PC-9 (cell line): ENCODE data around the gene CELA1.

Experiments
- EZH2 ChIP-seq: fragments of 200-600 bp; sonication (generic); IDR thresholded peaks from 2 replicates; pipeline ENCODE4 v1.8.0; 2017; ENCODE audit warnings: antibody characterized with exemption, low read depth
- TF ChIP-seq, protein P1 (sequence below): fragments of 200-600 bp; sonication (generic); conservative IDR thresholded peaks from 2 replicates; pipeline ENCODE4 v1.6.1; 2017; ENCODE audit warnings: mixed run types, antibody characterized with exemption, mild to moderate bottlenecking, moderate library complexity

DNA sequence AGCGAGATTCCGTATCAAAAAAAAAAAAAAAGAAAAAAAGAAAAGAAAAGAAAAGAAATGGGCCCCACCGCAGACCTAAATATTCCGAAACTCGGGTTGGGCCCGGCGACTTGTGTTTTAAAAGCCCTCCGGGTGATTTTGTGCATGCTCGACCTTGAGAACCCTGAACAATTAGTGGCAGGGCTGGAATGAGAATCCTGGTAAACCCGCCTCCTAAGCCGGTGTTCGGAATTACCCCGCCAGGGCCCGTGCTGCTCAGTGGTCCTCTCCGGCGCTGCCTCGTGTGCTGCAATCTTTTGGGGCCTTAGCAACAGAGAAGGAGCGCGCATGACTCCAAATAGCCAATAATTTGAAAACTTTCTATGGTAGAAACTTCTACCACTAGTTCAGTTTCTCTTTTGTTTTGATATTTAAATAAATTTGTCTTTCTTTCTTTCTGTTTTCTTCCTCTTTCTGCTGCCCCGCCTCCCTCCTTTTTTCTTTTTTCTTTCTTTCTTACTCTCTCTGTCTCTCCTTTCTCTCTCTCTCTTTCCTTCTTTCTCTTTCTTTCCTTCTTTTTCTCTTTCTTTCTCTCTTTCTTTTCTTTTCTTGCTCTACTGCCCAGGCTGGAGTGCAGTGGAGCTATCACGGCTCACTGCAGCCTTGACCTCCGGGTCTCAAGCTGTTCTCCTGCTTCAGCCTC, 46.2 kb upstream of the CELA1 start:
- TF ChIP-seq, protein P1, sequence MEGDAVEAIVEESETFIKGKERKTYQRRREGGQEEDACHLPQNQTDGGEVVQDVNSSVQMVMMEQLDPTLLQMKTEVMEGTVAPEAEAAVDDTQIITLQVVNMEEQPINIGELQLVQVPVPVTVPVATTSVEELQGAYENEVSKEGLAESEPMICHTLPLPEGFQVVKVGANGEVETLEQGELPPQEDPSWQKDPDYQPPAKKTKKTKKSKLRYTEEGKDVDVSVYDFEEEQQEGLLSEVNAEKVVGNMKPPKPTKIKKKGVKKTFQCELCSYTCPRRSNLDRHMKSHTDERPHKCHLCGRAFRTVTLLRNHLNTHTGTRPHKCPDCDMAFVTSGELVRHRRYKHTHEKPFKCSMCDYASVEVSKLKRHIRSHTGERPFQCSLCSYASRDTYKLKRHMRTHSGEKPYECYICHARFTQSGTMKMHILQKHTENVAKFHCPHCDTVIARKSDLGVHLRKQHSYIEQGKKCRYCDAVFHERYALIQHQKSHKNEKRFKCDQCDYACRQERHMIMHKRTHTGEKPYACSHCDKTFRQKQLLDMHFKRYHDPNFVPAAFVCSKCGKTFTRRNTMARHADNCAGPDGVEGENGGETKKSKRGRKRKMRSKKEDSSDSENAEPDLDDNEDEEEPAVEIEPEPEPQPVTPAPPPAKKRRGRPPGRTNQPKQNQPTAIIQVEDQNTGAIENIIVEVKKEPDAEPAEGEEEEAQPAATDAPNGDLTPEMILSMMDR: no peak
- no peak for TF ChIP-seq EZH2
